Keratinocyte (primary cell): Measurements from ENCODE around the gene UBE2F. TPM values are rescaled to one million over a fixed set of nuclear protein-coding genes. Genes with fewer than 3 reads are reported as not detected.

Source experiments
- DNase-seq: peaks from one replicate; pipeline ENCODE4 v3.0.0-alpha.2; 2011; ENCODE audit warnings: low read depth, missing footprints, low spot score
- FAIRE-seq: peaks from 2 replicates; lab custom pipeline; 2011; peaks lifted over from hg19 to GRCh38; lab: Jason Lieb, UNC
- H2AFZ ChIP-seq: 2 replicates; pipeline ENCODE4 v1.6.0; 2012; ENCODE audit warnings: low read length, control low read depth, inconsistent platforms; ENCODE audit not compliant: control insufficient read depth
- H3K27ac ChIP-seq: 2 replicates; pipeline ENCODE4 v1.5.1; 2011; ENCODE audit warnings: low read length; ENCODE audit not compliant: control insufficient read depth, insufficient read depth
- H3K27me3 ChIP-seq: 3 replicates; pipeline ENCODE4 v1.6.0; 2011; ENCODE audit warnings: low read length; ENCODE audit not compliant: control insufficient read depth, insufficient read depth; ENCODE audit errors: extremely low read depth
- H3K36me3 ChIP-seq, 2 experiments: 2 replicates in 1 of 2; 3 replicates in 1 of 2; pipeline ENCODE4 v1.5.1; 2011; ENCODE audit warnings: low read length in 2 of 2, mild to moderate bottlenecking in 1 of 2; ENCODE audit not compliant: control insufficient read depth in 2 of 2, insufficient read depth in 2 of 2; ENCODE audit errors: extremely low read depth in 1 of 2
- H3K4me1 ChIP-seq: 3 replicates; pipeline ENCODE4 v1.5.1; 2011; ENCODE audit warnings: low read length; ENCODE audit not compliant: control insufficient read depth, insufficient read depth; ENCODE audit errors: extremely low read depth
- H3K4me2 ChIP-seq: 3 replicates; pipeline ENCODE4 v1.6.0; 2011; ENCODE audit warnings: low read depth, low read length; ENCODE audit not compliant: control insufficient read depth, insufficient read depth; ENCODE audit errors: extremely low read depth
- H3K4me3 ChIP-seq, 3 experiments: fragments of 200-600 bp in 1 of 3; sonication (generic) in 1 of 3; 2 replicates in 2 of 3; 3 replicates in 1 of 3; pipeline ENCODE4 v1.5.1; 2011 to 2016; ENCODE audit warnings: low read length in 3 of 3, mild to moderate bottlenecking in 3 of 3, control low read depth in 2 of 3, inconsistent platforms in 1 of 3, low read depth in 1 of 3, mixed read lengths in 1 of 3, mixed run types in 1 of 3, moderate library complexity in 1 of 3; ENCODE audit not compliant: control insufficient read depth in 2 of 3, insufficient read depth in 2 of 3; ENCODE audit errors: extremely low read depth in 1 of 3
- H3K79me2 ChIP-seq: 2 replicates; pipeline ENCODE4 v1.6.0; 2012; ENCODE audit warnings: low read length; ENCODE audit not compliant: control insufficient read depth, insufficient read depth
- H3K9ac ChIP-seq: 3 replicates; pipeline ENCODE4 v1.6.0; 2011; ENCODE audit warnings: low read length; ENCODE audit not compliant: control insufficient read depth, insufficient read depth; ENCODE audit errors: extremely low read depth
- H3K9me1 ChIP-seq: 3 replicates; pipeline ENCODE4 v1.6.0; 2011; ENCODE audit warnings: low read length; ENCODE audit not compliant: control insufficient read depth, insufficient read depth; ENCODE audit errors: extremely low read depth
- H3K9me3 ChIP-seq: 2 replicates; pipeline ENCODE4 v1.5.1; 2012; ENCODE audit warnings: low read depth, low read length; ENCODE audit not compliant: control insufficient read depth
- H4K20me1 ChIP-seq: 3 replicates; pipeline ENCODE4 v1.6.0; 2011; ENCODE audit warnings: low read length; ENCODE audit not compliant: control insufficient read depth, insufficient read depth; ENCODE audit errors: extremely low read depth
- EZH2 ChIP-seq: IDR thresholded peaks from one replicate; pipeline ENCODE4 v1.6.1; 2012; ENCODE audit warnings: inconsistent platforms, mild to moderate bottlenecking, low read length, moderate library complexity
- dilution Hi-C: fragments of 300-500 bp; cut with MboI; formaldehyde crosslinking; loops from one replicate; pipeline ENCODE4 v1.7.0; 2020; ENCODE audit warnings: low sequenced_read_pairs; ENCODE audit not compliant: extremely low pct_ligation_motif_present
- polyA plus RNA-seq, 5 experiments: library from polyadenylated mRNA; depleted of rRNA in 3 of 5; stranded (reverse) in 3 of 5; stranded (forward) in 1 of 5; unstranded in 1 of 5; fragments of >200 nt; gene quantifications; 1 replicate in 1 of 5; 2 replicates in 3 of 5; 3 replicates in 1 of 5; pipeline versions ENCODE4 v1.2.1 to v1.2.3, GENCODE V29; 2011 to 2012; ENCODE audit warnings: missing spikeins in 2 of 5, low read depth in 1 of 5, low replicate concordance in 1 of 5
- TF ChIP-seq, protein P1 (sequence below), 3 experiments: IDR thresholded peaks in 1 of 3; conservative IDR thresholded peaks in 1 of 3; optimal IDR thresholded peaks in 1 of 3; 2 replicates in 2 of 3; 3 replicates in 1 of 3; pipeline versions ENCODE3 to v1.5.1; 2011; ENCODE audit warnings: low read length in 3 of 3, mild to moderate bottlenecking in 3 of 3, moderate library complexity in 2 of 3, control low read depth in 1 of 3, inconsistent platforms in 1 of 3; ENCODE audit not compliant: insufficient read depth in 2 of 3; ENCODE audit errors: extremely low read depth in 1 of 3

UBE2F gene
- polyA plus RNA-seq, 1 donor (not counting 4 experiments of a cell fraction or from before 2014, with no cell fraction given), result 95.6 TPM

DNA sequence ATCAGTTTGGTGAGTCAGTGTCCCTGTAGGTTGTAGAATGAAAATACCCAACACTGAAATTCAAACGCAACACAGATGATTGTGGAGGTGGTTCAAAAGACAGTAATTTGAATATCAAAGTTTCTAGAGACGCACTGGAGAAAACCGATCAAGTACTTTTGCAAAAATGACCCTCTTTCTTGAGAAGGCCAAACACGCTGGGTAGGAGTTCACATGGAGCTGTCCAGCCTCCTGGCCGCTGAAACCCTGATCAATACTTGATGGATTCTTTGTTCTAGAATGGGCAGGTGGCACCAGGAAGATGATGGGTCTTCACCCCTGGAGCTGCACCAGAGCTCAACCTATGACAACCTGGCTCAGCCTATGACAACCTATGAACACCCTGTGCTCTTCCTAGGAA, 39.7 kb upstream of the UBE2F start:
- no peak for FAIRE-seq
- dilution Hi-C loops, result no loop called here

DNA sequence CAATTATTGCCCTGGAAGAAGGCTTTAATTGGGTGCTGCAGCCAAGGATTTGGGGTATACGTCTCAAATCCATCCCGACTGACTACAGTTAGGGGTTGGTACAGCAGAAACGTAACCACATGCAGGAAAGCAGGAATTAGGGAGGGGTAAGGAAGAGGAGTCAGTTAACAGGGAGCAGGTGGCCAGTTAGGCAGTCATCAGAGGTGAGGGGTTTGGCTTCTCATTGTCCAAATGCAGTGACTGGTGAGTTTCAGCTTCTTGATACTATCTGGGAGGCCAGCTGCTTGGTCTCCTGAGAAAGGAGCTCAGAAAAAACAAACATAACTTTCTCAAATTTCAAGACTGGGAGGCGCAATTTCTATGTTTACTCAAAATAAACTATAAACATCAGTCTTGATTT, 38.8 kb upstream of the UBE2F start:
- Histone ChIP-seq H3K4me1 (peaks cover 6% of the 10 kb centered on the region), H3K27ac (no peak overlapping the region), H3K9ac (no peak overlapping the region), H3K4me2 (no peak overlapping the region), H3K79me2 (no peaks in the 10 kb centered on the region), H3K36me3 (no peaks in the 10 kb centered on the region), H3K9me1 (no peaks in the 10 kb centered on the region), H3K4me3 (no peak overlapping the region), H4K20me1 (no peaks in the 10 kb centered on the region), H3K27me3 (no peaks in the 10 kb centered on the region), H3K9me3 (no peaks in the 10 kb centered on the region), H2AFZ (no peak overlapping the region)
- FAIRE-seq (no peak), DNase-seq (no peak)
- dilution Hi-C loops, result no loop called here
- TF ChIP-seq, protein P1, sequence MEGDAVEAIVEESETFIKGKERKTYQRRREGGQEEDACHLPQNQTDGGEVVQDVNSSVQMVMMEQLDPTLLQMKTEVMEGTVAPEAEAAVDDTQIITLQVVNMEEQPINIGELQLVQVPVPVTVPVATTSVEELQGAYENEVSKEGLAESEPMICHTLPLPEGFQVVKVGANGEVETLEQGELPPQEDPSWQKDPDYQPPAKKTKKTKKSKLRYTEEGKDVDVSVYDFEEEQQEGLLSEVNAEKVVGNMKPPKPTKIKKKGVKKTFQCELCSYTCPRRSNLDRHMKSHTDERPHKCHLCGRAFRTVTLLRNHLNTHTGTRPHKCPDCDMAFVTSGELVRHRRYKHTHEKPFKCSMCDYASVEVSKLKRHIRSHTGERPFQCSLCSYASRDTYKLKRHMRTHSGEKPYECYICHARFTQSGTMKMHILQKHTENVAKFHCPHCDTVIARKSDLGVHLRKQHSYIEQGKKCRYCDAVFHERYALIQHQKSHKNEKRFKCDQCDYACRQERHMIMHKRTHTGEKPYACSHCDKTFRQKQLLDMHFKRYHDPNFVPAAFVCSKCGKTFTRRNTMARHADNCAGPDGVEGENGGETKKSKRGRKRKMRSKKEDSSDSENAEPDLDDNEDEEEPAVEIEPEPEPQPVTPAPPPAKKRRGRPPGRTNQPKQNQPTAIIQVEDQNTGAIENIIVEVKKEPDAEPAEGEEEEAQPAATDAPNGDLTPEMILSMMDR (optimal IDR thresholded peaks at IDR 0.05 in 1 of 3, IDR thresholded peaks at IDR 0.05 in 1 of 3, conservative IDR thresholded peaks at IDR 0.05 in 1 of 3; ENCODE audit: extremely low read depth in 1 of 3, insufficient read depth in 2 of 3, low read length in 3 of 3), result no peak
- no peak for TF ChIP-seq EZH2

More for the DNA sequence above, 39.7 kb upstream of the UBE2F start:
- Histone ChIP-seq H4K20me1 (no peaks in the 10 kb centered on the region), H3K9me3 (no peaks in the 10 kb centered on the region), H3K4me3 (no peak overlapping the region), H3K79me2 (no peaks in the 10 kb centered on the region), H2AFZ (no peak overlapping the region), H3K4me1 (peaks cover 12% of the 10 kb centered on the region), H3K9ac (no peak overlapping the region), H3K27me3 (no peaks in the 10 kb centered on the region), H3K4me2 (no peak overlapping the region), H3K9me1 (peaks cover 2% of the 10 kb centered on the region), H3K27ac (no peak overlapping the region), H3K36me3 (no peaks in the 10 kb centered on the region)
- TF ChIP-seq, protein P1 (optimal IDR thresholded peaks at IDR 0.05 in 1 of 3, IDR thresholded peaks at IDR 0.05 in 1 of 3, conservative IDR thresholded peaks at IDR 0.05 in 1 of 3; ENCODE audit: extremely low read depth in 1 of 3, insufficient read depth in 2 of 3, low read length in 3 of 3), result no peak
- no peak for TF ChIP-seq EZH2
- DNase-seq, result no peak
